Activated CD8-positive, alpha-beta T cell treated with anti-CD3 and anti-CD28 coated beads, Interleukin-2, amount 10 ng/mL, durations not matched to agents 7 days and 5 days (primary cell): ENCODE results near the gene TM4SF18. TPM values are rescaled to one million over a fixed set of nuclear protein-coding genes. Genes with fewer than 3 reads are reported as not detected.
"Not testable (repeated sequence)": the region's sequence is repeated elsewhere in the genome, so short reads cannot be mapped to it uniquely, and the experiment has no call there.

Source experiments
- ATAC-seq: fragments of 150-1000 bp; cut with Tn5 transposase; one replicate; pipeline ENCODE4 v1.10.0; 2021; ENCODE audit warnings: moderate library complexity
- CTCF ChIA-PET: fragments of 350-600 bp; sonication (Branson Sonifier 250); formaldehyde crosslinking; loops from one replicate; lab custom pipeline; 2021; ENCODE audit warnings: antibody characterized with exemption; lab: Charles Lee
- POLR2A ChIA-PET: fragments of 350-600 bp; sonication (Branson Sonifier 250); formaldehyde crosslinking; loops from one replicate; lab custom pipeline; 2021; ENCODE audit warnings: antibody characterized with exemption; lab: Charles Lee
- DNase-seq: peaks from one replicate; pipeline ENCODE4 v3.0.0-alpha.2; 2020
- H3K27ac Mint-ChIP-seq: one replicate; pipeline ENCODE4 v1.8.0; 2021; ENCODE audit warnings: mild to moderate bottlenecking, mixed read lengths
- H3K27me3 Mint-ChIP-seq: one replicate; pipeline ENCODE4 v1.8.0; 2021; ENCODE audit warnings: low read depth, mixed read lengths
- H3K36me3 Mint-ChIP-seq: one replicate; pipeline ENCODE4 v1.8.0; 2021; ENCODE audit warnings: low read depth, mixed read lengths
- H3K4me1 Mint-ChIP-seq: one replicate; pipeline ENCODE4 v1.8.0; 2021; ENCODE audit warnings: low read depth, mixed read lengths
- H3K4me3 Mint-ChIP-seq: one replicate; pipeline ENCODE4 v1.8.0; 2021; ENCODE audit warnings: mild to moderate bottlenecking, mixed read lengths
- H3K9me3 Mint-ChIP-seq: one replicate; pipeline ENCODE4 v1.8.0; 2022; ENCODE audit warnings: mixed read lengths; ENCODE audit not compliant: insufficient read depth
- total RNA-seq, 2 experiments: library from RNA; stranded (reverse); gene quantifications; one replicate each; pipeline ENCODE4 v1.2.3, GENCODE V29; 2021

Gene TM4SF18, protein sequence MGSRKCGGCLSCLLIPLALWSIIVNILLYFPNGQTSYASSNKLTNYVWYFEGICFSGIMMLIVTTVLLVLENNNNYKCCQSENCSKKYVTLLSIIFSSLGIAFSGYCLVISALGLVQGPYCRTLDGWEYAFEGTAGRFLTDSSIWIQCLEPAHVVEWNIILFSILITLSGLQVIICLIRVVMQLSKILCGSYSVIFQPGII
- not detected for total RNA-seq

DNA sequence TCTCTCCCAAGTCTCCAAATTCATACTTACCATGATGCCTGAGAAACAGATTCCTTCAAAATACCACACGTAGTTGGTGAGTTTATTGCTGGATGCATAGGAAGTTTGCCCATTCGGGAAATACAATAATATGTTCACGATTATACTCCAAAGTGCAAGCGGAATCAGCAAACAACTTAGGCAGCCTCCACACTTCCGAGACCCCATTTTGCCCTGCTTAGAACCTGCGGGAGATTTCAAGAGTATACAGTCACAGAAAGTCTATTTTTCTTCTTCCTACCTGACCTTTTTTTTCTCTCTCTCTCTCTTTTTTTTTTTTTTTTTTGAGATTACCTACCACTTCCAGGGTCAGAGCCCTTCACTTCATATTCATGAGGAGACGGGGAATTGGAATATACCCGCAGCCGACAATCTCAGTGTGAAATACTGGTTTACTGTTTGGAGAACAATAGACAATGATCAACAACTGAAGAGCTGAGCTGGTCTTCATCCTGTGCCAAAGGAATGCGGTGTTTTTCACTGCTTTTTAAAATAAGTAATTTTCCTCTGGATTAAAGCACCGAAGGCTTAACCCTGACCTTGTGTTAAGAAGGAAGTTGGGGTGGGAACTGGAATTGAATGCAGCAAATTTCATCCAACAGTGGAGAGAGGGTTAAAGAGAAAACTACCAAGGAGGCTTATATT lies at the start of gene TM4SF18:
TSS of gene TM4SF18 (minus strand) at position 461 of the 684 bp plus-strand sequence. CDS start at position 207, 254 bp downstream.
- H3K27ac Mint-ChIP-seq, result no peak within 1 kb of the TSS
- ChIA-PET POLR2A (no interaction called here), CTCF (no interaction called here)
- ATAC-seq (no peak), DNase-seq (no peak)
- H3K9me3 Mint-ChIP-seq, result no peaks in the 10 kb centered on the region
- no peak within 1 kb of the TSS for H3K4me3 Mint-ChIP-seq
- H3K27me3 Mint-ChIP-seq, result peaks cover 4% of the 10 kb centered on the region
- no peaks in the 10 kb centered on the region for H3K4me1 Mint-ChIP-seq
- no peaks in the 10 kb centered on the region for H3K36me3 Mint-ChIP-seq

DNA sequence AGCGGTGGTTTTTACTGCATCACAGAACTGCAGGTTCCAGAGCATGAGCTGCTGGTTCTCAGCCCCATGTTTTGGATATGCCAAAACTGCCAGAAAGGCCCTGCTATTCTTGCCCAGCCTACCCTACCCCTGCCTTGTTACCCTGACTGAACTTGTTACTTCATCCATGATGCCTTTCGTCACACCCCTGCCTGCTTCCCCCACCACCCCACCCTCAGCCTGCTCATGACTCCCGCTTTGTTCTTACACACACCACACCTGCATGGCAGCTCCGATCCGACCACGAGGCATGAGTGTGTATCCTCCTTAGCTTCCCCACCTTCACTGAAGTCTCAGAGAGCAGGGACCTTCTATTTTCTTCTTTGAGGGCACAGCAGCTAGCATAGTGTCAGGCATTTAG lies 49.1 kb upstream of the TM4SF18 start:
- Mint-ChIP-seq H3K9me3 (no peaks in the 10 kb centered on the region), H3K27ac (no peak overlapping the region)

DNA sequence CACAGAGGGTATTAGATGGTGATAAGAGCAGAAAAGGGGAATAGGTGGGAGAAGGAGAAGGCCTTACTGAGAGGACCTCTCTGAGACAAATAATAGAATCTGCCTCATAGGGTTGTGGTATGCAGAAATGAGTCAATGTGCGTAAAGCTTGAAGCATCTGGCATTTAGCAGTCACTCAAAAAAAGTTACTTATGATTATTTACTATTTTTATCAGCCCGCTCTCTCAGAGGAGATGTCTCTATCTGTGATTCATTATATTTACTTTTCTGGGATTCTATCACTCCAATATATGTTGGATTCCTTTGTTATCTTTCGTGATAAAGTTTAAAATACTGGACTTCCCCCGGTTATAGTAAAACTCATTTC lies 48.6 kb upstream of the TM4SF18 start:
- Mint-ChIP-seq H3K27me3 (peaks cover 6% of the 10 kb centered on the region), H3K27ac (no peak overlapping the region), H3K36me3 (no peaks in the 10 kb centered on the region), H3K9me3 (no peaks in the 10 kb centered on the region), H3K4me3 (no peak overlapping the region), H3K4me1 (peaks cover 2% of the 10 kb centered on the region)
- ChIA-PET CTCF (no interaction called here), POLR2A (no interaction called here)
- DNase-seq, result no peak
- ATAC-seq, result no peak

More for the DNA sequence above, 49.1 kb upstream of the TM4SF18 start:
- peaks cover 2% of the 10 kb centered on the region for H3K4me1 Mint-ChIP-seq
- POLR2A ChIA-PET, result no interaction called here
- H3K27me3 Mint-ChIP-seq, result peaks cover 4% of the 10 kb centered on the region
- H3K4me3 Mint-ChIP-seq, result no peak overlapping the region
- no peak for DNase-seq
- CTCF ChIA-PET, result interaction anchor here (0.6 kb wide), 1 partner anchor 97 kb away, joined by 3 read pairs; no protein-coding TSS in a partner anchor
- no peak for ATAC-seq
- H3K36me3 Mint-ChIP-seq, result no peaks in the 10 kb centered on the region

DNA sequence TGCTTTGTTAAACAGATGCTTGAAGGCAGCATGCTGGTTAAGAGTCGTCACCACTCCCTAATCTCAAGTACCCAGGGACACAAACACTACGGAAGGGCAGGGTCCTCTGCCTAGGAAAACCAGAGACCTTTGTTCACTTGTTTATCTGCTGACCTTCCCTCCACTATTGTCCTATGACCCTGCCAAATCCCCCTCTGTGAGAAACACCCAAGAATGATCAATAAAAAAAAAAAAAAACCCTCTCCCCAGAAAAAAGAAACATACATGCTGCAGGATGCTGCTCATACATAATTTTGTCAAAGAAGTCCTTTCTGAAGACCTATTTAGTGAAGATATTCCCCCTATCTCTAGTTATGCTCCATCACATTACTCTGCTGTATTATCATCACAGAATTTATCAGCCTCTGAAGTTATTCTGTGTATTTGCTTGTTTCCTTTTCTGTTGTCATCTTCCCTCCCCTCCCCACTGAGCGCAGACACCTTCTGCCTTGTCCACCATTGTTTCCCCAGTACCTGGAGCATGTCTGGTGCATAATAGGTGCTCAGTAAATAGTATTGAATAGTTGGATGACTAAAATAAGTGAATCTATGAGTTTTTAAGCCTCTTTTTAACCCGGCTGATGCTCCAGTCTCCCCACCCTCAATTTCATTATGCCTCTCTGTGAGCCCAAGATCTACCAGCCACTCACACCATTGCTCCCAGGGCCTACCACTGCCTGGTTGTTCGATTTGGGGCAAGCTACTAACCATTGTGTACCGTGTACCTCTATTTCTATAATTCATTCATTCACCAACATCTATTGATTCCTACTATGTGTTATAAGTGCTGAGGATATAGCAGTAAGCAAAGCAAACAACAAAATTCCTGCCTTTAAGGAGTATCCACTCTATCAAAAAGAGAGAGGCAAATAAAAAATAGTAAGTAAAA lies 48.0 kb upstream of the TM4SF18 start:
- Mint-ChIP-seq H3K27ac (no peak overlapping the region), H3K36me3 (no peaks in the 10 kb centered on the region), H3K4me1 (peaks cover 2% of the 10 kb centered on the region), H3K9me3 (no peaks in the 10 kb centered on the region), H3K4me3 (no peak overlapping the region), H3K27me3 (peaks cover 6% of the 10 kb centered on the region)
- no peak for ATAC-seq
- DNase-seq, result no peak
- CTCF ChIA-PET, result no interaction called here
- POLR2A ChIA-PET, result no interaction called here

DNA sequence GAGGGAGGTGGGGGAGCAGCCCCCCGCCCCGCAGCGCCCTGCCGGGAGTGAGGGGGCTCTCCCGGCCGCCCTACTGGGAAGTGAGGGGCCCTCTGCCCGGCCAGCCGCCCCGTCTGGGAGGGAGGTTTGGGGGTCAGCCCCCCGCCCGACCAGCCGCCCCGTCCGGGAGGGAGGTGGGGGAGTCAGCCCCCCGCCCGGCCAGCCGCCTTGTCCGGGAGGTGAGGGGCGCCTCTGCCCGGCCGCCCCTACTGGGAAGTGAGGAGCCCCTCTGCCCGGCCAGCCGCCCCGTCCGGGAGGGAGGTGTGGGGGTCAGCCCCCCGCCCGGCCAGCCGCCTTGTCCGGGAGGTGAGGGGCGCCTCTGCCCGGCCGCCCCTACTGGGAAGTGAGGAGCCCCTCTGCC lies 46.8 kb upstream of the TM4SF18 start:
- DNase-seq, H3K9me3 Mint-ChIP-seq, H3K4me3 Mint-ChIP-seq, H3K27me3 Mint-ChIP-seq, H3K4me1 Mint-ChIP-seq, H3K36me3 Mint-ChIP-seq, CTCF ChIA-PET, ATAC-seq, H3K27ac Mint-ChIP-seq, POLR2A ChIA-PET: not testable (repeated sequence)

DNA sequence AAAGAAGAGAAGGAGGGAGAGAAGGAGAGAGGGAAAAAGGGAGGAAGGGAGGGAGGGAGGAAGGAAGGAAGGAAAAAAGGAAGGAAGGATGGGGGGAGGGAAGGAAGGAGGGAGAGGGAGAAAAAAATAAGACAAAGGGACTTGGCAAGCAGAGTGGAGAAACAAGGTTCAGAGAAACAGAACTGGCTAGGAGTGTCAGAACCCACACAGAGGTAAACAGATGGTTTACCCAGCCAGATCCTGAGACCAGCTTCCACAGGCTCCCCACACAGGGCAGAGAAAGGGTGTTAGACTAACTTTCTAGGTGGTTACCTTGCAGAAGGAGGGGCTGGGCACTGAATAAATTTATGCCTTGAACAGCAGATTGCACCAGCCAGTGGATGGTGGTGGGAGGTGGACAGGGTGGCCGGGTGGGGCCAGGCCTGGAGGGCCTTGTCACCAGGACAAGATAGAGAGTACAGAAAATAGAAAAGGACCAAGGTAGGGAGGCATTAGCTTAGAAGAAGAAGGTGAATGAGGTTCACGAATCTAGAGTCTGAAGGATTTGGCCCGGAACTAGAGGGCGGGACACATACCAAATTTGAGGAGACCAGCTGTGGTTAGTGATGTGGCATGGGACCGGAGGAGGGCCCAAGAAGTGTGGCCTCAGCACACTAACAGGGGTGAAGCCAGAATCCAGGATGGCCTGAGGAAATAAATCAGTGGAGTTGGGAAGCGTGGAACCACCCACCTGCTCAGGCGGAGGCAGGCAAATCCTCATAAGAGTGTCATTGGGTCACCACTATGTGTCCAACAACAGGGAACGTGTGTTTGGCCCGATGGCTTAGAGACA lies 45.3 kb upstream of the TM4SF18 start:
- POLR2A ChIA-PET, result no interaction called here
- H3K4me3 Mint-ChIP-seq, result no peak overlapping the region
- H3K4me1 Mint-ChIP-seq, result no peaks in the 10 kb centered on the region
- peaks cover 9% of the 10 kb centered on the region for H3K27me3 Mint-ChIP-seq
- no peaks in the 10 kb centered on the region for H3K9me3 Mint-ChIP-seq
- ATAC-seq (no peak), DNase-seq (no peak)
- no peak overlapping the region for H3K27ac Mint-ChIP-seq
- CTCF ChIA-PET, result no interaction called here
- no peaks in the 10 kb centered on the region for H3K36me3 Mint-ChIP-seq

DNA sequence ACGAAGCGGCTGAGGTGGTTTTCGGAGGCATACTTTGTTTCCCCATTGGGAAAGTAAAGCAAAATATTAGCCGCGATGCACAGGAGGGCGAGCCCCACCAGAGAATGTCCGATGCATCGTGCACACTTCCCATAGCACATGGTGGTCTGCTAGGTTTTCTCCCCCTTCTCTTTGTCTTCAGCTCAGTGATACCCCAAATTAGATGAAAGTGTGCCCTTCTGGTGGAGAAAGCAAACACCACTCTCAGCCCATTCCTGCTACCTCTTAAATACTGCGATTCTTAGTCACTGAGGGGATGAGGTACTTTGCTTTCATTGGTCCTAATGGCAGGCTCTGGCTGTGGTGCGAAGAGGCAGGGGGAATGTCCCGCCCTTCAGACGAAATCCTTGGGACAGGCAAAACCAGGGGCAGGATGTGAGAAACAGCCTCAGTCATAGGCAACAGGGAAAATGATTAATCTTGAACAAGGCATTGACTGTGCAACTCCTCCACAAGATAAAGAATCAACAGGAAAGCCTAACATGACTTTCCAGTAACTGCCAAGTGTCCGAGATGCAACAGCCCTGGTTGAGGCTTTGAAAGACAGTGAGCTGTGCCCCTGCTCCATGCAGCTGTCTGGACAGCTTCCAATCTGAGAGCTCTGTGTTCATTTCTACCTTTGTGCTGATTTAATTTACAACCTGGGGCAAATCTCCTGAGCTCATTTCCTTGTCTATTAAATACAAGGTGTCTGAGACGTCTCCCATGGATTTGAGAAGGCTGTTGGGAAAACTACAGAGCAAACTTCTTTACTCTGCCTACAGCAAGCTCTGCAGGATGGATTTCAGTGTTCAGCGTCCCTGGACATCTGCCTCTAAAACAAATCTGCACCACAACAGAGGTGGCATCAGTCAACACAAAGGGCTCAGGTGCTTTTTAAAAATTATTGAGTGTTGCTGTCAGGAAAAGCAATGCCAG lies 44.2 kb upstream of the TM4SF18 start, which contains the start of gene TM4SF1:
TSS of gene TM4SF1 (minus strand) at position 242 of the 957 bp plus-strand sequence. CDS start at position 140, 102 bp downstream.
- no peak for DNase-seq
- no peaks in the 10 kb centered on the region for H3K36me3 Mint-ChIP-seq
- H3K4me3 Mint-ChIP-seq, result no peak within 1 kb of the TSS
- ATAC-seq, result no peak
- H3K27me3 Mint-ChIP-seq, result peaks cover 7% of the 10 kb centered on the region
- ChIA-PET CTCF (no interaction called here), POLR2A (no interaction called here)
- H3K4me1 Mint-ChIP-seq, result no peaks in the 10 kb centered on the region
- H3K27ac Mint-ChIP-seq, result no peak within 1 kb of the TSS
- H3K9me3 Mint-ChIP-seq, result no peaks in the 10 kb centered on the region

DNA sequence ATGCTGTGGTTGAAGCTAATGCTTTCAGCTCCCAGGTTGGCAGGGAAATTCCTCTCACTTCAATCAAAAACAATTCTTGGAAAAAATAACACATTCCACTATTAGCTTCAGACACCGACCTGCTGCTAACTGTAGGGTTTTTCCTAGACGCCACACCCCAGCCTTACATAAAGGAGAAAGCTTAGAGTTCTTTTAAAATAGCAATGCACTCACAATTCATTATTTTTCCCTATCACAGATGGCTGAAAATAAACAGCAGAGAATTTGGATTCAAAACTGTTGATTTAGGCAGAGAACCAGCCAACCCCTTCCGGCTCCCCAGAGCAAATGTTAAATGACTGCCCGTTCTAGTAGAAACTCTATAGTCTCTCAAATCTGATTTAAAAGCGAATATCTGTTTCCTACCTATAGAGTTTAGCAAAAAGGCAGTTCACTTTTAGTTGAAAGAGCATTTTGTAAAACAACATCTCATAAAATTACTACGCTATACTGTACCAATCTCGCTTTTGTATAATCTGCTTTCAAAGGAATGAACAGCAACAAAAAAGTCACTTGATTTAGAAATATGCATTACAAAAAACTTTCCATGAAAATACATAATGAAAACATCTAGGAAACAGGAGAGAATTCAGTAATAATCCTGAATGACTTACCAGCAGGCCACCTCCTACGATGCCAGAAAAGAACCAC lies 43.4 kb upstream of the TM4SF18 start:
- Mint-ChIP-seq H3K27me3 (peaks cover 8% of the 10 kb centered on the region), H3K4me3 (no peak overlapping the region), H3K9me3 (no peaks in the 10 kb centered on the region), H3K27ac (no peak overlapping the region), H3K36me3 (no peaks in the 10 kb centered on the region), H3K4me1 (no peaks in the 10 kb centered on the region)
- ChIA-PET CTCF (no interaction called here), POLR2A (no interaction called here)
- no peak for ATAC-seq
- DNase-seq, result no peak

DNA sequence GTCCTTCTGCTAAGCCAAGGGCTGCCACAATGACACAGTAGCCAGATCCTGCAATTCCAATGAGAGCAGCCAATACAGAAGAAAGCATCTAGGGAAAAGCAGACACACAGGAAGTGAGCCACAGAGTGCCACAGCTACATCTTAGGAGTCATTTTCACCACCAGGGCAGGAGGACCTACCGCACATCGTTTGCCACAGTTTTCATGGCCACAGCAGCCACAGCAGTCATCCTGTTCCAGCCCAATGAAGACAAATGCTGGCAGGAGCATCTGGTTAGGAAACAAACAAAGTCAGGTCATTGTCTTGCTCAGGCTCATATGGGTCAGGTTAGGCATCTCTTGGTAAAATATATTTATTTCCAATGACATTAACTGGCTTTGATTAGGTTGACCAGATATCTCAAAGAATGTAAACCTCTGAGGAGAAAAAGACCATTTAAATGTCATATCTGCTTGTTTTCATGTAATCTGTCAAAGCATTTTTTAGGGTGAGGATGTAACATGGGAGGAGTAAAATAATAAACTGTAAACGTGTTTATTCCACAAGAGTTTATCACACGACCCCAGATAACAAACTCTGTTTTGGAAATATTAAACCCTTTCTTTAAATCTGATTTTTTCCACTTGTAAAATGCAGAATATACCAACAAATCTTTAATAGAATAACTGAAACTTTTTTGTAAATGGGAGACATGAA lies 42.2 kb upstream of the TM4SF18 start:
- H3K4me1 Mint-ChIP-seq, result no peaks in the 10 kb centered on the region
- DNase-seq (no peak), ATAC-seq (no peak)
- peaks cover 11% of the 10 kb centered on the region for H3K27me3 Mint-ChIP-seq
- H3K4me3 Mint-ChIP-seq, result no peak overlapping the region
- no peaks in the 10 kb centered on the region for H3K9me3 Mint-ChIP-seq
- H3K27ac Mint-ChIP-seq, result no peak overlapping the region
- ChIA-PET CTCF (no interaction called here), POLR2A (no interaction called here)
- H3K36me3 Mint-ChIP-seq, result no peaks in the 10 kb centered on the region
